Pons (tissue), 1 donor: ENCODE results near the gene AMOTL2.

Experiments
- DNase-seq: peaks from one replicate; pipeline ENCODE4 v3.0.0-alpha.2; 2016; ENCODE audit warnings: low spot score

Gene AMOTL2

DNA sequence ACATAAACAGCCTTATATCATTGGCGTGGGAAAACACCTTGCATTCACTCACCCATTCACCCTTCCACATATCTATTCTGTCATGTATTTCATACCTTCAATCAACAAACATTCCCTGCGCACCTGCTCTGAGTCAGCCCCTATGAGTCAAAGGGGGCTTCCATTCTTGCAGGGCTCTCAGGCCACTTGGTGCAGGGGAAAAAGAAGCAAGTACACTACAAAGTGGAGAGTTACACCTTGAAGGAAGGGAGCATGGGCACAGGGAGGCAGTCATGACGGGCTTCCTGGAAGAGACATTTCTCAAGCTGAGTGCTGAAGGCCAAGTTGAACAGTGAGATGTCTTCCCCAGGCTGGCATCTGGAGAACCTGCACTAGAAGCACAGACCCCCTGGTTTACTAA, 4.6 kb upstream of the AMOTL2 start:
- no peak for DNase-seq

GRCh38 chr3:134378384-134378783, 4.1 kb upstream of the AMOTL2 start:
- DNase-seq: peak; percentile 57

GRCh38 chr3:134377896-134378295, 3.6 kb upstream of the AMOTL2 start:
- DNase-seq: no peak

GRCh38 chr3:134376786-134377426, 2.7 kb upstream of the AMOTL2 start:
- DNase-seq: no peak

GRCh38 chr3:134376385-134376765, 2.1 kb upstream of the AMOTL2 start:
- no peak for DNase-seq

DNA sequence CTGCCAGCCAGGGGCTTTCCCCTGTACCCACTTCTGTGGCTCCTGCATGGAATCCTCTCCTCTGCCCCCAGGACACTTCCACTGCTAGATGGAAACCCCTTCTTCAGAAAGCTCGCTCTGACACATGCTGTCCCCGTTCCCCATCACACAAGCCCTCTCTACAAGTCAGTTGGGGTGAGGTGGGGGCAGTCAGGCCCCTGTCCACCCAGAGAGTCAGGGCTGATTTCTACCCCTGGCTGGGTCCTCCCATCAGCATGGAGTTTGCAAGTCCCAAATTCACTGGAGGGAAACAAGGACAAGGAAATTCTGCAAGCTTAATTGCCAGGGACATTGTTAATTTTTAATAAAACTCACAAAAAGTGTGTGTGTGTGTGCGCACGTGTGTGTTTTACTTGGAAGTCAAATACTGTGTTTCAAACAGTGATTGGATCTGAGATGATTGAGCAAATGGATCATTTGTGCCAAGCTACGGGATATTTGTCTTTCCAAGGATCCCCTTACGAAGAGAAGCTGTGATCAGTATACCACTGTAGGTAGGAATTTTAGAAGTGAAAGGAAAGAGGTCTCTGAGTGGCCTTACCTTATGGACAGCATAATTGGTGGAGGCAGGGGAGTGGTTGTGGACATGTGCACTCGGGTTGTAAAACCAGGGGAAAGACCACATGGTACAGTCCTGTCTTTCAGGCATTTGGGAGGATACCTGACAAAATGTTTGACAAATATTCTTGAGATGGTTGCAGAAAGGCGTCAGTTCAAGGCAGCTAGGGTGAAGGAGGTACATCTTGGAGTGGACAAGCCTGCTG, 1.5 kb upstream of the AMOTL2 start:
- DNase-seq: no peak

GRCh38 chr3:134374791-134375581, 739 bp upstream of the AMOTL2 start:
- peak; percentile 17 for DNase-seq

- DNase-seq: peak; percentile 90
Measured at GRCh38 chr3:134373271-134374104, 759 bp downstream of the AMOTL2 start.

DNA sequence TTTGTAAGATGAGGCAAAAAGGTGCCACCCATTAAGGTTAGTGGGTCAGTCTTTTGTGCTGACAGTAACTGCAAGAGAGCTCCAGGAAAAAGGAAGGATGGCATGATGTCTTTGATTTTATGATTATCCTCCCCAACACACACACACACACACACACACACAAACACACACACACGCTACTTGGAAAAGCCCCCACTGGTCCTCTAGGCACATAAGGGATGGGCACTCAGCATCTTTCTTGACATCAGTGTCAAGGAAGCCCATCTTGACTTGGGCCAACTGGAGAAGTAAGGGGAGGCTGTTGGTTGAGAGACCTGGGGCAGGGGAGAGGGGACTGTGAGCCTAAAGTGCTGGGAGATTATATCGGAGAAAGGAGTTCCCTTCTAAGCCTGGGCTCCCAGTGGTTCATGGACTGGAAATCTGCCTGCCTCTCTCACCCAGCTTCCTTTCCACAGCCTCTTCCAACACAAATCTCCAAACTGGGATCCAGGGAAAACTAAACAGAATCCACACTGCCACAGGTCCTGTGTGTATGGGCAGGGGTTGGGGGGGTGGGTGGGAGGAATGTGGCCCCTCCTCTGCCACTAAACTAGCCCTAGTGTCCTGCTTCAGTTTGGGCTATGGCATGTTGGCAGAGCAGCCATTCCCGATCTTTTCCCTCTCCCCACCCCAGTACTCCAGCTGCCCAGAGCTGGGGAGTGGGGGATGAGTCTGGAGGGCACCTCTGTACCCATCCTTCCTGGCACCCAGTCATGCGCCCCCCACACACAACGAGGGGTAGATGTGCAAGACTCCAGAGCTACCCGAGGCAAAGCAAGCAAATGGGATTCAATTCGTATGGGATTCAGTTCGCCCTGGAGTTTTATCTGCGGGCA, 1.6 kb downstream of the AMOTL2 start:
- peak; percentile 37 for DNase-seq

GRCh38 chr3:134371542-134372324, 2.5 kb downstream of the AMOTL2 start:
- DNase-seq: peak; percentile 50

DNA sequence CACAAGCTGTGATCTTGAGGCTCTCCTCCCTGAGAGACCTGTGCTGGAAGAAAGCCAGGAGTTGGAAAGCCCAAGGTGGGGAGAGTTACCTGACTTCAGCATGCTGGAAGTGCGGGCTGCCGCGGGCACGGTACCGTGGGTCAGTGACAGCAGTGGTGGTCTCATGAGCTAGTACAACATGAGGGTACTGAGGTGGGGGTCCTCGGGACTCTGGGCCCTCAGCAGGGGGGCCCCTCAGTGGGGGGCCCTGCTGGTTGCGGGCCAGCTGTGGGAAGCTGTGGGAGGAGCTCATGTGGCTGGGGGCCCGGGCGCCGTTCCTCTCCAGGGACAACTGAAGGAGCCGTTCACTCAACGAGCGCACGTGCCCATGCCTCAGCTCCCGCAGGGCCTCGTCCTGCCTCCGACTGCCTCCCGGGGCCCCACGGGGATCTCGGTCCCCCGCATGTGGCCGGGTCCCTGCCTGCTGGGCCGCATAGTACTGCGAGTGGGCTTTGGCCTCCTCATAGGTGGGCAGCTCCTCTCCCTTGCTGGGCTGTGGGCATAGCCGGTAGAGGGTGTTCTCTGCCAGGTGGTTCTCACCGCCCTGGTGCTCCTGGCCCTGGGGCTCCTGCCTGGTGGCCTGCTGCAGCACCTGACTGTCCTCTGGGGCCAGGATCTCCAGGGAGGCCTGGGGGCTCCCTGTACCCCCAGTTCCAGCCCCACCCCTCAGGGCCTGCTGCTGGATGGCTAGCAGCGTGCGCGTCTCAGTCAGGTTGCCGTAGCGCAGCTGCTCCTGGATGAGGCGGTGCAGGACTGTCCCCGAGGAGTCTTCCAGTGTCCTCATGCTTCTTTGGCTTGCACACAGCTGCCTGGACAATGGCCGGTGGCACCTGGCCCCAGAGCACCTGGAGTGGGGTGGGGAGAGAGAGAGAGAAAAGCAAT, 3.4 kb downstream of the AMOTL2 start:
- no peak for DNase-seq

- DNase-seq: peak; percentile 36
Measured at GRCh38 chr3:134369861-134370596, 4.2 kb downstream of the AMOTL2 start.

GRCh38 chr3:134369231-134369741, 5.0 kb downstream of the AMOTL2 start:
- DNase-seq: peak; percentile 31

DNA sequence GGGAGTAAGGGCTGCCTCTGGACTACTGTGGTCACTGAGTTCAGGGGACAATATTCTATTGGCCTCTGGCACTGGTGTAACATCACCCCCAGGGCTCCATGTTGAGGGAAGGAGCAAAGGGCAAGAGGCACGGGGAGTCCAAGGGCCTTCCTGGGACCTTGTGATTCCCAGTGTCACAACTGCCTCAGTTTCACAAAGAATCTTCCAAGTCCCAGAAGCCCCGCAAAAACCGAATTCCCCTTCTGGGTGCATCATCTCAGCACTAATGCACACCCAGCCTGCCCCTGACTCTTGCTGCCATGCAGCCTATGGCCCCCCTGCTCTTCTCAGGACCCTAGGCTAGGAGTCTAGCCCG, 5.5 kb downstream of the AMOTL2 start:
- DNase-seq: no peak

DNA sequence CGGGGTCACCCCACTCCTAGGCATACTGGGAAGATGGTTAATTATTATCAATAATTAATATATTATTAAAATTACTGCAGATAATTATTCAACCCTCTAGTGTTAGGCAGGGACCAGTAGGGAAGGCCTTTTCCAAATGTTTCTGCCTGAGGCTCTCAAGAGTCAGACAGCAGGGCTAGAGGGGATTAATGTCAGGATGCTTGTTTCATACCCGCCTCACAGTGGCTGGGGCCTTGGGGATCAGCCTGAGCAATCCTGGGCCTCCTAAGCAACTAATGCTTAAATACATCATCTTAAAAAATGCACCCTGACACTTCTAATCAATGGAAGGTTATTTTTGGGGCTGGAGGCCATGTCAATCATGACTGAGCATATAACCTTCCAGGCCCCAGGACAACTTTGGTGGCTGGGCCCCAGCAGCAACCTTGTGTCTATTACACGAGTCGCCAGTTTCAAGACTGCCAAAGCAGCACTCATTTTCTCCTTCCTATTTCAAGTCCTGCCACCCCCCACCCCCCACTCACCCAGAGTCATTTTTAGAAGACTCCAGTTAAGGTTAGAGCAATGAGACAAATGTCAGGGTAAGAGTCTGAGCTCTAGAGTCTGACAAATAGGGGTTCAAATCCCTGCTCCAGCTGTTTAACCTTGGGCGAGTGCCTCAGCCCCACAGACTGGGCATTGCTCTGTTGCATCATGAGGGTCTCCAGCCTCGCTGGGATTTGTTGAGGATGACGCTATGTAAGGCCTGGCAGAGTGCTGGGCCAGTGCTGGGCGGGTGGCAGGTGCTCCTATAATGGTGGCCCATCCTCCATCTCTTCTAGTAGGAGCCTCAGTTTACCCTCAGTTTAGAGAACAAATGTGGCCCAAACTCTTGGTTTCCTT, 6.1 kb downstream of the AMOTL2 start:
- peak; percentile 53 for DNase-seq

DNA sequence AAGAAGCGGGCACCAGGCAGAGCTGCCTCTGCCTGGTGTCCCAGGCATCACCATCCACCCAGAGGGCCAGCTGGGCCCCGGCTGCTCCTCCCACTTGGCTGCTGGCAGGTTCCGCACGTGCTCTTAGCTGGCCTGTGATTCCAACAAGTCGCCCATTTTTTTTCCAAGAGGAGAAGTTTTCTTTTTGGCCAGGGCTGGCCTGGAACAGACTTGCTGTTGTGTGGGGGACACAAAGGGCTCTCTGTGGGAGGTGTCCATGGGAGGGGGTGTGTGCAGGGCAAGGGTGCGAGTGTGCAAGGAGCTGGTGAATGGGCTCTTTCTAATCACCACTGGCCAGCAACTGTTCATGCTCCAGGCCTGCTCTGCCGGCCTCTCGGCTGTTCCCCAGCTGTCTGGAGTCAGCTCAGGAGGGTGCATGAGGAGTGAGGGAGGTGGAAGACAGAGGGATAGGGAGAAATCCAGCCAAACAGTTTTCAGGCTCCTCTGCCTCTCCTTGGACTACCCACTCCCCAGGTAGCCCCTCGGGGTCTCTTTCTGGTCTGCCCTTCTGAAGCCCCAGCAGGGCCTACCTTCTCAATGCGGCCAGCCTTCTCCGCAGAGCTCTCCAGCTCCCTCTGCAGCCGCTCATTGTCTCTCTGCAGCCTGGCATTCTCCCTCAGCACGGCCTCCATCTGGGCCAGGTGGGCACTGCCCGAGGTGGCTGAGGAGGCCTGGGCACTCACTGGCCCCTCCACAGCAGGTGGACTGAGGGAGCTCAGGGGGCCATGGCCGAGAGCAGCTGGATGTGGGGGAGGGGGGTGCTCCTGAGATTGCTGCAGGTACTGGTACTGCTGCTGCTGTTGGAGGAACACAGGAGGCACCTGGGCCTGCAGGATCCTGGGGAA, 7.1 kb downstream of the AMOTL2 start:
- peak; percentile 100 for DNase-seq
